HFFc6 (cell line): ENCODE measurements around the gene NEMF. TPM values are rescaled to one million over a fixed set of nuclear protein-coding genes. Genes with fewer than 3 reads are reported as not detected.
A peak's percentile ranks its signal among the peaks of the same experiment; 100 is the strongest.
"Not testable (repeated sequence)": the region's sequence is repeated elsewhere in the genome, so short reads cannot be mapped to it uniquely, and the experiment has no call there.

ENCODE experiments used
- DNase-seq: peaks from one replicate; pipeline ENCODE4 v3.0.0-alpha.2; 2018
- H3K27ac Mint-ChIP-seq: 2 replicates; pipeline ENCODE4 v1.8.0; 2020; ENCODE audit warnings: mild to moderate bottlenecking, mixed read lengths
- H3K27me3 Mint-ChIP-seq: 2 replicates; pipeline ENCODE4 v1.8.0; 2021; ENCODE audit warnings: mild to moderate bottlenecking, moderate library complexity, mixed read lengths; ENCODE audit not compliant: insufficient read depth
- H3K36me3 Mint-ChIP-seq: 2 replicates; pipeline ENCODE4 v1.8.0; 2021; ENCODE audit warnings: low read depth, mixed read lengths
- H3K4me1 Mint-ChIP-seq: 2 replicates; pipeline ENCODE4 v1.8.0; 2020; ENCODE audit warnings: low read depth, mixed read lengths
- H3K4me3 Mint-ChIP-seq: 2 replicates; pipeline ENCODE4 v1.8.0; 2020; ENCODE audit warnings: mild to moderate bottlenecking, moderate library complexity, mixed read lengths
- H3K9me3 Mint-ChIP-seq: 2 replicates; pipeline ENCODE4 v1.8.0; 2020; ENCODE audit warnings: mild to moderate bottlenecking, mixed read lengths
- total RNA-seq, 6 experiments: library from RNA; stranded (reverse); fragmentation: NEBNext Ultra II Directional; extraction: Animal tissue kit (Norgen Biotek cat#: 25700); gene quantifications; 2 replicates in 1 of 6; 3 replicates in 5 of 6; pipeline ENCODE4 v1.2.3, GENCODE V29; 2021
- TF ChIP-seq, protein P1 (sequence below): fragments of 200-600 bp; sonication (generic); IDR thresholded peaks from 2 replicates; pipeline ENCODE4 v1.5.0; 2021; ENCODE audit warnings: antibody characterized with exemption, mild to moderate bottlenecking

NEMF gene
- total RNA-seq, 6 experiments from 2014 or later = 55.5 to 69.7 (median 56.9) TPM

GRCh38 chr14:49881350-49882001 is 28.9 kb upstream of the NEMF start:
- TF ChIP-seq, protein P1, sequence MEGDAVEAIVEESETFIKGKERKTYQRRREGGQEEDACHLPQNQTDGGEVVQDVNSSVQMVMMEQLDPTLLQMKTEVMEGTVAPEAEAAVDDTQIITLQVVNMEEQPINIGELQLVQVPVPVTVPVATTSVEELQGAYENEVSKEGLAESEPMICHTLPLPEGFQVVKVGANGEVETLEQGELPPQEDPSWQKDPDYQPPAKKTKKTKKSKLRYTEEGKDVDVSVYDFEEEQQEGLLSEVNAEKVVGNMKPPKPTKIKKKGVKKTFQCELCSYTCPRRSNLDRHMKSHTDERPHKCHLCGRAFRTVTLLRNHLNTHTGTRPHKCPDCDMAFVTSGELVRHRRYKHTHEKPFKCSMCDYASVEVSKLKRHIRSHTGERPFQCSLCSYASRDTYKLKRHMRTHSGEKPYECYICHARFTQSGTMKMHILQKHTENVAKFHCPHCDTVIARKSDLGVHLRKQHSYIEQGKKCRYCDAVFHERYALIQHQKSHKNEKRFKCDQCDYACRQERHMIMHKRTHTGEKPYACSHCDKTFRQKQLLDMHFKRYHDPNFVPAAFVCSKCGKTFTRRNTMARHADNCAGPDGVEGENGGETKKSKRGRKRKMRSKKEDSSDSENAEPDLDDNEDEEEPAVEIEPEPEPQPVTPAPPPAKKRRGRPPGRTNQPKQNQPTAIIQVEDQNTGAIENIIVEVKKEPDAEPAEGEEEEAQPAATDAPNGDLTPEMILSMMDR = no peak
- no peaks in the 10 kb centered on the region for H3K9me3 Mint-ChIP-seq
- H3K27ac Mint-ChIP-seq = no peak overlapping the region
- no peak overlapping the region for H3K4me3 Mint-ChIP-seq
- no peaks in the 10 kb centered on the region; the same call in 1 of the 2 replicates for H3K27me3 Mint-ChIP-seq
- peaks cover 20% of the 10 kb centered on the region for H3K4me1 Mint-ChIP-seq
- DNase-seq = no peak
- H3K36me3 Mint-ChIP-seq = no peaks in the 10 kb centered on the region

GRCh38 chr14:49880267-49881064 is 27.9 kb upstream of the NEMF start:
- Mint-ChIP-seq H3K4me1 (peaks cover 20% of the 10 kb centered on the region), H3K36me3 (no peaks in the 10 kb centered on the region), H3K9me3 (no peaks in the 10 kb centered on the region), H3K4me3 (no peak overlapping the region), H3K27ac (peak overlapping the region; percentile 58; the same call in 1 of the 2 replicates), H3K27me3 (no peaks in the 10 kb centered on the region; the same call in 1 of the 2 replicates)
- peak; percentile 8 for DNase-seq
- TF ChIP-seq, protein P1 = no peak

DNA sequence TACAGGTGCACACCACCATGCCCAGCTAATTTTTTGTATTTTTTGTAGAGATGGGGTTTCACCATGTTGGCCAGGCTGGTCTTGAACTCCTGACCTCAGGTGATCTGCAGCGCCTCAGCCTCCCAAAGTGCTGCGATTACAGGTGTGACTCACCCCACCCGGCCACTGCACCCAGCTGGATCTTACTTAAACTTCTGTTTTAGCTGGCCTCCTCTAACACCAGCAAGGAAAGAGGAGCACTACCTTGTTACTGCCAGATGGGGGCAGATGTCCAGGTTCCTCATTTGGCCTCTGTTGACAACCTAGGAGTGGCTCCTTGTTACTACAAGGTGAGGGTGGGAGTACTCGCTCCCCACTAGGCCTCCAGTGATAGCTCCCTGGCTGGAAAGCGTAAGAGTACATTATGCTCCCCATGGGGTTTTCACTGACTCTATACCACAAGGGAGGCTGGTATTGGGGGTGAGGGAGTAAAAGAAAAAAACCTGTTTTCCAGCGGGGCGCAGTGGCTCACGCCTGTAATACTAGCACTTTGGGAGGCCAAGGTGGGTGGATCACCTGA is 27.1 kb upstream of the NEMF start:
- Mint-ChIP-seq H3K27me3 (no peaks in the 10 kb centered on the region; the same call in 1 of the 2 replicates), H3K4me1 (peaks cover 20% of the 10 kb centered on the region), H3K36me3 (no peaks in the 10 kb centered on the region), H3K9me3 (no peaks in the 10 kb centered on the region), H3K27ac (no peak overlapping the region), H3K4me3 (no peak overlapping the region)
- TF ChIP-seq, protein P1 = peak; percentile 81
- DNase-seq = peak; percentile 46

DNA sequence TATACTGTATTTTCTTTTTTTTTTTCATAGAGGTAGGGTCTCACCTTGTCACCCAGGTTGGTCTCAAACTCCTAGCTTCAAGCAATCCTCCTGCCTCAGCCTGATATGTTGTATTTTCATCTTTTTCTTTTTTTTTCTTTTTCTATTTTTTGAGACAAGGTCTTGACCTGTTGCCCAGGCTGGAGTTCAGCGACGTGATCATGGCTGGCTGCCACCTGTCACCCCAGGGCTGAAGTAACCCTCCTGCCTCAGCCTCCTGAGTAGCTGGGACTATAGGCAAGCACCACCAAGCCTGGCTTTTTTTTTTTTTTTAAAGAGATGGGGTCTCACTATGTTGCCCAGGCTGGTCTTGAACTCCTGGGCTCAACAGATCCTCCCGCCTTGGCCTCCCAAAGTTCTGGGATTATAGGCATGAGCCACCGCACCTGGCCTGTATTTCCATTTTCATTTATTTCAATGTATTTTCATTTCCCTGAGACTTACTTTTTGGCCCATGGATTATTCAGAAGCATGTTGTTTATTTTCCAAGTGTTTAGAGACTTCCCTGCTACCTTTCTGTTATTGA is 24.1 kb upstream of the NEMF start:
- DNase-seq = no peak
- Mint-ChIP-seq H3K36me3 (no peaks in the 10 kb centered on the region), H3K27ac (no peak overlapping the region), H3K9me3 (no peaks in the 10 kb centered on the region), H3K4me3 (no peak overlapping the region), H3K4me1 (peaks cover 16% of the 10 kb centered on the region), H3K27me3 (no peaks in the 10 kb centered on the region)
- TF ChIP-seq, protein P1 = no peak

DNA sequence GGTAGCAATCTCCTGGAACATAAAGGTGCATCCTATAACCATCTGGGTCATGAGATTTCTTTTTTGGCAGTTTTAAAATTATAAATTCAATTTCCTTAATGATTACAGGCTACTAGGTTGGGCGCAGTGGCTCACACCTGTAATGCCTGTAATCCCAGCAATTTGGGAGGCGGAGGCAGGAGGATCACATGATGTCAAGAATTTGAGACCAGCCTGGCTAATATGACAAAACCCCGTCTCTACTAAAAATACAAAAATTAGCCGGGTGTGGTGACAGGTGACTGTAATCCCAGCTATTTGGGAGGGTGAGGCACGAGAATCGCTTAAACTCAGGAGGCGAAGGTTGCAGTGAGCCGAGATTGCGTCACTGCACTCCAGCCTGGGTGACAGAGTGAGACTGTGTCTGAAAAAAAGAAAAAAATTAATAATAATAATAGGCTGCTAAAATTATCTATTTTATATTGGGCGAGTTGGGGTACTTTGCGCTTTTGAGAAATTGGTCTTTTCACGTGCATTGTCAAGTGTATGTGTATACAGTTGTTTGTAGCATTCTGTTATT is 23.1 kb upstream of the NEMF start:
- no peaks in the 10 kb centered on the region for H3K36me3 Mint-ChIP-seq
- H3K4me1 Mint-ChIP-seq = peaks cover 13% of the 10 kb centered on the region
- H3K4me3 Mint-ChIP-seq = no peak overlapping the region
- H3K27me3 Mint-ChIP-seq = no peaks in the 10 kb centered on the region
- no peak for DNase-seq
- H3K9me3 Mint-ChIP-seq = no peaks in the 10 kb centered on the region
- H3K27ac Mint-ChIP-seq = no peak overlapping the region
- TF ChIP-seq, protein P1 = no peak

- H3K4me1 Mint-ChIP-seq = peaks cover 12% of the 10 kb centered on the region
- H3K4me3 Mint-ChIP-seq, H3K36me3 Mint-ChIP-seq, DNase-seq, H3K27ac Mint-ChIP-seq, H3K27me3 Mint-ChIP-seq, H3K9me3 Mint-ChIP-seq: not testable (repeated sequence)
Observed at GRCh38 chr14:49873548-49873947, 21.0 kb upstream of the NEMF start.
